Transverse colon (tissue), 3 donors: ENCODE measurements around the gene SESN1.

Experiments
- EP300 ChIP-seq: sonication (generic); formaldehyde crosslinking; IDR thresholded peaks from one replicate; pipeline ENCODE4 v1.6.1; 2017; ENCODE audit warnings: antibody characterized with exemption, low read depth
- POLR2A ChIP-seq: fragments of 450-650 bp; IDR thresholded peaks from one replicate; pipeline ENCODE4 v1.6.1; 2016; ENCODE audit warnings: antibody characterized with exemption, mild to moderate bottlenecking, moderate library complexity
- TF ChIP-seq, protein P1 (sequence below), 5 experiments: fragments of 200-600 bp in 3 of 5; fragments of 450-650 bp in 2 of 5; sonication (generic) in 3 of 5; IDR thresholded peaks; 1 replicate in 2 of 5; 2 replicates in 3 of 5; pipeline ENCODE4 v1.5.1; 2016 to 2017; ENCODE audit warnings: antibody characterized with exemption in 5 of 5, inconsistent platforms in 3 of 5, mild to moderate bottlenecking in 2 of 5, moderate library complexity in 1 of 5

- TF ChIP-seq, protein P1, sequence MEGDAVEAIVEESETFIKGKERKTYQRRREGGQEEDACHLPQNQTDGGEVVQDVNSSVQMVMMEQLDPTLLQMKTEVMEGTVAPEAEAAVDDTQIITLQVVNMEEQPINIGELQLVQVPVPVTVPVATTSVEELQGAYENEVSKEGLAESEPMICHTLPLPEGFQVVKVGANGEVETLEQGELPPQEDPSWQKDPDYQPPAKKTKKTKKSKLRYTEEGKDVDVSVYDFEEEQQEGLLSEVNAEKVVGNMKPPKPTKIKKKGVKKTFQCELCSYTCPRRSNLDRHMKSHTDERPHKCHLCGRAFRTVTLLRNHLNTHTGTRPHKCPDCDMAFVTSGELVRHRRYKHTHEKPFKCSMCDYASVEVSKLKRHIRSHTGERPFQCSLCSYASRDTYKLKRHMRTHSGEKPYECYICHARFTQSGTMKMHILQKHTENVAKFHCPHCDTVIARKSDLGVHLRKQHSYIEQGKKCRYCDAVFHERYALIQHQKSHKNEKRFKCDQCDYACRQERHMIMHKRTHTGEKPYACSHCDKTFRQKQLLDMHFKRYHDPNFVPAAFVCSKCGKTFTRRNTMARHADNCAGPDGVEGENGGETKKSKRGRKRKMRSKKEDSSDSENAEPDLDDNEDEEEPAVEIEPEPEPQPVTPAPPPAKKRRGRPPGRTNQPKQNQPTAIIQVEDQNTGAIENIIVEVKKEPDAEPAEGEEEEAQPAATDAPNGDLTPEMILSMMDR (IDR thresholded peaks at IDR 0.05): no peak
- TF ChIP-seq EP300 (no peak), POLR2A (no peak)
These were observed 139.2 kb downstream of the SESN1 start for GRCh38 chr6:108955329-108955949.
